Esophagus muscularis mucosa (tissue), 4 donors: ENCODE data around the gene KLHL30.

Experiments
- CTCF ChIP-seq, 3 experiments: fragments of 200-600 bp in 2 of 3; fragments of 450-650 bp in 1 of 3; sonication (generic) in 2 of 3; IDR thresholded peaks; one replicate each; pipeline ENCODE4 v1.5.1; 2017 to 2019; ENCODE audit warnings: antibody characterized with exemption in 3 of 3, mild to moderate bottlenecking in 2 of 3, moderate library complexity in 1 of 3
- EP300 ChIP-seq: sonication (generic); formaldehyde crosslinking; IDR thresholded peaks from one replicate; pipeline ENCODE4 v1.6.1; 2017; ENCODE audit warnings: antibody characterized with exemption
- POLR2A ChIP-seq: fragments of 450-650 bp; IDR thresholded peaks from one replicate; pipeline ENCODE4 v1.6.1; 2017; ENCODE audit warnings: antibody characterized with exemption, moderate library complexity, mild to moderate bottlenecking, low read depth
- POLR2AphosphoS5 ChIP-seq, 2 donors: sonication (generic); formaldehyde crosslinking; IDR thresholded peaks; one replicate each; pipeline ENCODE4 v1.6.1; 2017; ENCODE audit warnings: antibody characterized with exemption in 2 of 2

GRCh38 chr2:238130111-238130695 is 8.3 kb upstream of the KLHL30 start:
- TF ChIP-seq CTCF (IDR thresholded peaks at IDR 0.05) (no peak), POLR2AphosphoS5 (IDR thresholded peaks at IDR 0.05) (no peak), POLR2A (no peak), EP300 (no peak)
